Ishikawa (cell line): Measurements from ENCODE around the gene RGSL1.

Experiments
- CEBPB ChIP-seq: IDR thresholded peaks from 2 replicates; pipeline ENCODE4 v1.6.1; 2012
- CREB1 ChIP-seq: IDR thresholded peaks from 2 replicates; pipeline ENCODE4 v1.6.1; 2012; ENCODE audit warnings: low read depth
- EGR1 ChIP-seq: IDR thresholded peaks from 2 replicates; pipeline ENCODE4 v1.6.1; 2012
- EP300 ChIP-seq: IDR thresholded peaks from 2 replicates; pipeline ENCODE4 v1.6.1; 2012; ENCODE audit warnings: borderline replicate concordance
- FOXM1 ChIP-seq: IDR thresholded peaks from 2 replicates; pipeline ENCODE4 v1.6.1; 2012; ENCODE audit warnings: low read depth, borderline replicate concordance
- NFIC ChIP-seq: IDR thresholded peaks from 2 replicates; pipeline ENCODE4 v1.6.1; 2012
- RAD21 ChIP-seq: IDR thresholded peaks from 2 replicates; pipeline ENCODE4 v1.6.1; 2012; ENCODE audit warnings: low read depth
- TAF1 ChIP-seq: IDR thresholded peaks from 2 replicates; pipeline ENCODE4 v1.6.1; 2012; ENCODE audit warnings: low read depth, mild to moderate bottlenecking
- TCF12 ChIP-seq: IDR thresholded peaks from 2 replicates; pipeline ENCODE4 v1.6.1; 2012; ENCODE audit warnings: low read depth
- TEAD4 ChIP-seq: IDR thresholded peaks from 2 replicates; pipeline ENCODE4 v1.6.1; 2012
- YY1 ChIP-seq: IDR thresholded peaks from 2 replicates; pipeline ENCODE4 v1.6.1; 2012; ENCODE audit warnings: low read depth
- ZBTB7A ChIP-seq: IDR thresholded peaks from 2 replicates; pipeline ENCODE4 v1.6.1; 2012; ENCODE audit warnings: low read depth
- TF ChIP-seq, protein P1 (sequence below): IDR thresholded peaks from 2 replicates; pipeline ENCODE4 v1.6.1; 2012
- TF ChIP-seq, protein P2 (sequence below): IDR thresholded peaks from 2 replicates; pipeline ENCODE4 v1.6.1; 2012; ENCODE audit warnings: low read depth, mild to moderate bottlenecking
- TF ChIP-seq, protein P3 (sequence below): IDR thresholded peaks from 2 replicates; pipeline ENCODE4 v1.6.1; 2012

The RGSL1 gene

DNA sequence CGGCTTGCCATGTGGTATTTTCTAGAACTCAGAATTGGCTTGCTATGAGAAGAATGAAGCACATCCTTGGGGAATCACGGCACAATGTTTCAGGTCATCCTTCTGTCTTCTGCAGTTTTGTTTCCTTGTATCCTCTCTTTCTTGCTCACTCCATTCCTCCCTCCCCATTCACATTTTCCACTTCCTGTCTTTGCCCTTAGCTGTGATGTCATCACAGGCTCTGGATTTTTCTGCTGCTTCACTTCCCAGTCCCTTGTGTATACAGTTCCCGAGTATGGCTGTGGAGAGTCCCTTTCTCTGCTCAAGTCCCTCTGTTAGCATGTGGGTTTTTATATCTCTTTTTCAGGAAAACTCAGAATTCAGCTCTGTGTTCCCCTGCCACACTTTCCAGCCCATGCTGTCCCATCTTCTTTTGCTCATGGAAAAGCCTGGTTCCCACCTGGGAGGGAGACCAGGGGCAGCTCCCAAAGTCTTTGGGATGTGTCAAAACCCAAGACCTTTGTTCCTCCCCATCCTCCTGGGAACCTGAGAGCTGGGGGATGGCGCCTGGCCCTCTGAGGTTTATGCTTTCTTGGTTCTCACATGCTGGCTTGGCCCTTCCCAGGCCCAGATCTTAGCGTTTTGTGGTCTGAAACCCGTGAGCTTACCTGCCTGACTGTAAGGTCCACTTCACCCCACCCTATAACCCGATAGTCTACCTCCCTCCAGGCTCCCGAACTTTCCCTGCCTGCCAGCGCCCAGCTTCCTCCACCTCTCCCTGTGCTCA lies 159.1 kb downstream of the RGSL1 start:
- TF ChIP-seq TCF12 (no peak), ZBTB7A (no peak), RAD21 (no peak), CEBPB (no peak), TAF1 (no peak), CREB1 (no peak), TEAD4 (no peak), EGR1 (no peak), NFIC (no peak), EP300 (no peak), YY1 (no peak), FOXM1 (no peak)
- TF ChIP-seq, protein P1, sequence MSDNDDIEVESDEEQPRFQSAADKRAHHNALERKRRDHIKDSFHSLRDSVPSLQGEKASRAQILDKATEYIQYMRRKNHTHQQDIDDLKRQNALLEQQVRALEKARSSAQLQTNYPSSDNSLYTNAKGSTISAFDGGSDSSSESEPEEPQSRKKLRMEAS: no peak
- TF ChIP-seq, protein P2, sequence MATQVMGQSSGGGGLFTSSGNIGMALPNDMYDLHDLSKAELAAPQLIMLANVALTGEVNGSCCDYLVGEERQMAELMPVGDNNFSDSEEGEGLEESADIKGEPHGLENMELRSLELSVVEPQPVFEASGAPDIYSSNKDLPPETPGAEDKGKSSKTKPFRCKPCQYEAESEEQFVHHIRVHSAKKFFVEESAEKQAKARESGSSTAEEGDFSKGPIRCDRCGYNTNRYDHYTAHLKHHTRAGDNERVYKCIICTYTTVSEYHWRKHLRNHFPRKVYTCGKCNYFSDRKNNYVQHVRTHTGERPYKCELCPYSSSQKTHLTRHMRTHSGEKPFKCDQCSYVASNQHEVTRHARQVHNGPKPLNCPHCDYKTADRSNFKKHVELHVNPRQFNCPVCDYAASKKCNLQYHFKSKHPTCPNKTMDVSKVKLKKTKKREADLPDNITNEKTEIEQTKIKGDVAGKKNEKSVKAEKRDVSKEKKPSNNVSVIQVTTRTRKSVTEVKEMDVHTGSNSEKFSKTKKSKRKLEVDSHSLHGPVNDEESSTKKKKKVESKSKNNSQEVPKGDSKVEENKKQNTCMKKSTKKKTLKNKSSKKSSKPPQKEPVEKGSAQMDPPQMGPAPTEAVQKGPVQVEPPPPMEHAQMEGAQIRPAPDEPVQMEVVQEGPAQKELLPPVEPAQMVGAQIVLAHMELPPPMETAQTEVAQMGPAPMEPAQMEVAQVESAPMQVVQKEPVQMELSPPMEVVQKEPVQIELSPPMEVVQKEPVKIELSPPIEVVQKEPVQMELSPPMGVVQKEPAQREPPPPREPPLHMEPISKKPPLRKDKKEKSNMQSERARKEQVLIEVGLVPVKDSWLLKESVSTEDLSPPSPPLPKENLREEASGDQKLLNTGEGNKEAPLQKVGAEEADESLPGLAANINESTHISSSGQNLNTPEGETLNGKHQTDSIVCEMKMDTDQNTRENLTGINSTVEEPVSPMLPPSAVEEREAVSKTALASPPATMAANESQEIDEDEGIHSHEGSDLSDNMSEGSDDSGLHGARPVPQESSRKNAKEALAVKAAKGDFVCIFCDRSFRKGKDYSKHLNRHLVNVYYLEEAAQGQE: no peak
- TF ChIP-seq, protein P3, sequence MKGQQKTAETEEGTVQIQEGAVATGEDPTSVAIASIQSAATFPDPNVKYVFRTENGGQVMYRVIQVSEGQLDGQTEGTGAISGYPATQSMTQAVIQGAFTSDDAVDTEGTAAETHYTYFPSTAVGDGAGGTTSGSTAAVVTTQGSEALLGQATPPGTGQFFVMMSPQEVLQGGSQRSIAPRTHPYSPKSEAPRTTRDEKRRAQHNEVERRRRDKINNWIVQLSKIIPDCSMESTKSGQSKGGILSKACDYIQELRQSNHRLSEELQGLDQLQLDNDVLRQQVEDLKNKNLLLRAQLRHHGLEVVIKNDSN: no peak
